OCI-LY3 (cell line): ENCODE results near the gene AKNA.

Experiments used
- EZH2phosphoT487 ChIP-seq: fragments of 200-600 bp; shearing (Covaris generic); IDR thresholded peaks from 2 replicates; pipeline ENCODE4 v1.6.1; 2018; ENCODE audit warnings: antibody characterized with exemption, mixed run types, low read depth
- TF ChIP-seq, protein P1 (sequence below): fragments of 200-600, 300-600 bp; sonication (generic); IDR thresholded peaks from 2 replicates; pipeline ENCODE4 v1.5.1; 2014; ENCODE audit warnings: antibody characterized with exemption, low read length, low read depth

- TF ChIP-seq, protein P1, sequence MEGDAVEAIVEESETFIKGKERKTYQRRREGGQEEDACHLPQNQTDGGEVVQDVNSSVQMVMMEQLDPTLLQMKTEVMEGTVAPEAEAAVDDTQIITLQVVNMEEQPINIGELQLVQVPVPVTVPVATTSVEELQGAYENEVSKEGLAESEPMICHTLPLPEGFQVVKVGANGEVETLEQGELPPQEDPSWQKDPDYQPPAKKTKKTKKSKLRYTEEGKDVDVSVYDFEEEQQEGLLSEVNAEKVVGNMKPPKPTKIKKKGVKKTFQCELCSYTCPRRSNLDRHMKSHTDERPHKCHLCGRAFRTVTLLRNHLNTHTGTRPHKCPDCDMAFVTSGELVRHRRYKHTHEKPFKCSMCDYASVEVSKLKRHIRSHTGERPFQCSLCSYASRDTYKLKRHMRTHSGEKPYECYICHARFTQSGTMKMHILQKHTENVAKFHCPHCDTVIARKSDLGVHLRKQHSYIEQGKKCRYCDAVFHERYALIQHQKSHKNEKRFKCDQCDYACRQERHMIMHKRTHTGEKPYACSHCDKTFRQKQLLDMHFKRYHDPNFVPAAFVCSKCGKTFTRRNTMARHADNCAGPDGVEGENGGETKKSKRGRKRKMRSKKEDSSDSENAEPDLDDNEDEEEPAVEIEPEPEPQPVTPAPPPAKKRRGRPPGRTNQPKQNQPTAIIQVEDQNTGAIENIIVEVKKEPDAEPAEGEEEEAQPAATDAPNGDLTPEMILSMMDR: no peak
- TF ChIP-seq EZH2phosphoT487: no peak
Measured at GRCh38 chr9:114408645-114409044, 20.9 kb upstream of the AKNA start.
